Retinal pigment epithelial cell (primary cell): ENCODE measurements around the gene ILF2.

Source experiments
- DNase-seq: peaks from one replicate; pipeline ENCODE4 v3.0.0-alpha.2; 2010; ENCODE audit warnings: low read depth
- H3K4me3 ChIP-seq: 2 replicates; pipeline ENCODE4 v1.5.1; 2011; ENCODE audit warnings: mild to moderate bottlenecking, low read length, control low read depth, moderate library complexity
- CTCF ChIP-seq: conservative IDR thresholded peaks from 2 replicates; pipeline ENCODE4 v1.5.1; 2011; ENCODE audit warnings: low read depth, low read length, control low read depth, inconsistent platforms

ILF2 gene

GRCh38 chr1:153612755-153613331 lies 58.0 kb downstream of the ILF2 start, which contains the start of gene S100A16:
TSS of gene S100A16 (minus strand) at chr1:153613137. CDS start at chr1:153608151, 4,986 bp downstream.
- no peak for TF ChIP-seq CTCF
- DNase-seq, result no peak
- H3K4me3 ChIP-seq, result peak within 1 kb of the TSS; percentile 70

DNA sequence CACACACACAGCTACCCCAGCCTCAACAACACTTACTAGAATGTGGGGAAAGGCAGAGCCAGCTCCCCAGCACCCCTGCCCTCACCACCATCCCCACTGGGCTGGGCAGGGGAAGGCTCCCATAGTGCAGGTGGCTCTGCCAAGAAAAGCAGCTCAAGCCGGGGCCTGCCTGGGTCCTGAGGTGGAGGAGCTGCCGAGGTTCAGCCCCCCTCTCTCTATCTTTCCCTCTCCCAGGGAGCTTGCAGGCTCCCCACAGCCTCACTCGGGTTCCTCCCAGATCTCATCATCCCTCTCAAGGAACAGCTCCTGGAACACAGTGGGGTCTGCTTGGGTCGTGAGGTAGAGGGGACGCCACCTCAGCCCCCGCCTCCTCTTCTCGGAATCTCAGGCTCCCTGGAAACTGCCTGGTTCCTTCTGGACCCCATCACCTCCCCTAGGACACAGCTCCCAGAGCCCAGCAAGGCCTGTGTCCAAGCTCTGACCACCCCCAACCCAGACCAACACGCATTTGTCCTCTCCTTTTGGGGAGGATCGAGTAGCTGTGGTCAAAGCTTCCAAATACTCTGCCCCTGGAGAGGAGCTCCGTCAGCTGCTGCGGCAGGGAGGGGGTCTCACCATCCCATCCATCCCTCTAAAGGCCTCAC lies 58.6 kb downstream of the ILF2 start:
- no peak for DNase-seq
- no peak for TF ChIP-seq CTCF
- H3K4me3 ChIP-seq, result peak overlapping the region; percentile 70
